GM18909 (cell line): ENCODE results near the gene TNFRSF19.
"Not testable (repeated sequence)": the region's sequence is repeated elsewhere in the genome, so short reads cannot be mapped to it uniquely, and the experiment has no call there.

Source experiments
- ATAC-seq: cut with Tn5 transposase; IDR thresholded peaks from one replicate; pipeline ENCODE4 v1.9.1; 2021; ENCODE audit warnings: mild to moderate bottlenecking; ENCODE audit not compliant: unreplicated experiment, poor library complexity

The TNFRSF19 gene

DNA sequence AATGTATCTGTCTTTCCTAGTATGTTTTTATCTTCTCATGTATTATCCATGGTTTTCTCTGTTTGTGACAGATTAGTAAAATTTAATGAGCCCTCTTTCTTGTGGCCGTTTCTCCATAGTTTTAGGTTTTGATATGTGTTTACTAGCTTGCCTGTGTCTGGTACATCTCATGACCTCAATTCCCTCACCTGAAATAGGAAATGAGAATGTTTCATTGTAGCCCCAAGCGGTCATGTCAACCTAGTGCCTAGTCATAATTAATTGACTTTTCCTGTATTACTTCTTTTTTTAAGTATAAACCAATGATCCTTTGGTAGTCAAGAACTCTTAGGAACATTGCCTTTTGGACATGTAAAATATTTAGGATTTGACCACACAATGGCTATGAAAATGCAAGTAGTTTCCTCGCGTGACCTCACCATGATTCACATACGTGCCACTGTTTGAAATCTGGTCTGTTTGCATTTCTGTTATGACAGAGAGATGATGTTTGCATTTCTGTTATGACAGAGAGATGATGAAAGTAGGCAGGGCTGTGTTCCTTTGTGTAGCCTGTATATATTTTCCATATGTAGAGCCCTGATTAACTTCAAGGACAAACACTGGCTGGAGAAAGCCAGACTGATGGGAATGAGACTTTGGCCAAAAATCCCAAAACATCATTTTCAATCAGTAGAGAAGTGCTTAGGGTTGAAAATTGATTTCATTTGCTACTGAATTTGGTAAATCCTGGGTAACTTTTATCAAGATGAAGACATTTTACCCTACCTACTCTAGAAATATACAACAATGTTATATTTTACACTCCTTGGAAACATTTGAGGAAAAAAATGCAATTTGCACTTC is 104.8 kb downstream of the TNFRSF19 start:
- ATAC-seq = no peak

DNA sequence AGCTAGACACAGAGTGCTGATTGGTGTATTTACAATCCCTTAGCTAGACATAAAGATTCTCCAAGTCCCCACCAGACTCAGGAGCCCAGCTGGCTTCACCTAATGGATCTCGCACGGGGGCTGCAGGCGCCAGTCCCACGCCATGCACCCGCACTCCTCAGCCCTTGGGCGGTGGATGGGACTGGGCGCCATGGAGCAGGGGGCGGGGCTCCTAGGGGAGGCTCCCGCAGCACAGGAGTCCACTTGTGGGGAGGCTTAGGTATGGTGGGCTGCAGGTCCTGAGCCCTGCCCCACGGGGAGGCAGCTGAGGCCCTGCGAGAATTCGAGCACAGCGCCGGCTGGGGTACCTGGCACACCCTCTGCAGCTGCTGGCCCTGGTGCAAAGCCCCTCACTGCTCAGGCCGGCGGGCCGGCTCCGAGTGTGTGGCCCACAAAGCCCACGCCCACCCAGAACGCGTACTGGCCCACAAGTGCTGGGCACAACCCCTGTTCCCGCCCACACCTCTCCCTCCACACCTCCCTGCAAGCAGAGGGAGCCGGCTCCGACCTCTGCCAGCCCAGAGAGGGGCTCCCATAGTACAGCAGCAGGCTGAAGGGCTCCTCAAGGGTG is 107.6 kb downstream of the TNFRSF19 start:
- not testable (repeated sequence) for ATAC-seq

DNA sequence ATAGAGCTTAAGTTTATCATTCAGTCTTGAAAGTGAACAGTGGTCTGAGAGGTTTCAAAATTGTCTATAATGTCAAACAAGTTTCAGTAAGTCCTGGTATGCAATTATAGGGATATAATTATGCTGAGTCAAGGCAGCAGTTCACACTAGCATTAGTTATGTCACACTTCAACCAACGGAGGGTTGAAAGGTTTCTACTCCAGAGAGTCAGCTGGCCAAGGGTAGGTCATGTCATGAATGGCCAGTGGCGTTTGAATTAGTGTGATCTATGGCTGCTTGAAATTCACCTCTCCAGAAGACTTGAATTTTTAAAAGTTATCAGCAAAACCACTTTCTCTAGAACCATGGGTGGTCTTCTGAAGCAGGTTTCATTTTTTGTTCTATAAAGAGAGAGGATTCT is 108.6 kb downstream of the TNFRSF19 start:
- ATAC-seq = no peak

DNA sequence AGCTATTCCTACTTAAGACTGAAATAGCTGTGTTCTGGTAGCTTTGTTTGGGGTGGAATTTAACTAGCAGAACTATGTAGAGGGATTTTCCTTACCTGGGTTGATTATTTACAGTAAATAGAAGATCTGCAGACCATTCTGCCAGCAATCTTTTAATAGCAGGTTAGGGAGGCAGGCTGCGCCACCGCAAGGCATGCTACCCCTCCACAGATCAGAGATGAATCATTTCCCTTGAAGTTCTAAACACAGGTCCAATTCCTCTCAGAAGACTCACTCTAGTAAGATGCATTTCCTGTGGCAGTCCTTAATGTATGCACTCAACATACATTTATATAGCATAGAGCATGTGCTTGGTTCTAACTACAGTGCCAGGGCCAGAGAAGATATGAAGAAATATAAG is 109.0 kb downstream of the TNFRSF19 start:
- peak; percentile 56 for ATAC-seq

DNA sequence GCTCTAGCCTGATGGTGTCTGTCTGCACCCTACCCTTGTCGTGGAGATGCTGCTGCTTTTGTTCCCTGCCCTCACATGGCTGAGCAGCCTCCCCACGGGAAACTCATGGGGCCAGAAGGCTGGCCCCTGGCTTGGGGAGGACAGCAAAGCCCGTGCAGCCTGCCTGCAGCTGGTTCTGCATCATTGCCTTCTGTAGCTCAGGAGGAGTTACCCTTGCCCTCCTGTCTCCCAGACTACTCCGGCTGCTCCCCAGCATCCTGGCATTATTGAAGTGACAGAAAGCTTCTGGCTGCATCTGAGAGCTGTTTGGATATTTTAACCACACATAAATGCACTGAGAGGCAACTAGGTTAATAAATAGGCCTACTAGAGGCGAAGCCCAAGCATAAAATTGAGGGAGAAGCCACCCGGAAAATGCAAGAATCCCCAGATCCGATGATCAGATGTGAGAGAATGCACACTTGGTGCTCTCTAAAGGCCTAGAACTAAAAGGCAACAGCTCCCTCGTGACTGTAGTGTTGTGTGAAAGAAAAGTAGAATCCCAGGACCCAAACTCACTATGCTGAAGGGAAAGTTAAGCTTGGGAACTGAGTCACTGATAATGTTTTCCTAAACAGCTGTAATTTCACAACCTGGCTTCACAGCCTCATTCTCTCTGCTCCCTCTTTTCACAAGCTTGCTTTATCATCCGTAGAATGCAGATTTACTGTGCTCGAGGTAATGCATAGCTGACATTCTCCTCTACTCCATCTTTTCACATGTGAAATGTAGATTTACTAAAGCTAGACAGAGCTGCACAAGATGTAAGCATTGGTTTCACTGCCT is 110.8 kb downstream of the TNFRSF19 start:
- ATAC-seq = no peak

DNA sequence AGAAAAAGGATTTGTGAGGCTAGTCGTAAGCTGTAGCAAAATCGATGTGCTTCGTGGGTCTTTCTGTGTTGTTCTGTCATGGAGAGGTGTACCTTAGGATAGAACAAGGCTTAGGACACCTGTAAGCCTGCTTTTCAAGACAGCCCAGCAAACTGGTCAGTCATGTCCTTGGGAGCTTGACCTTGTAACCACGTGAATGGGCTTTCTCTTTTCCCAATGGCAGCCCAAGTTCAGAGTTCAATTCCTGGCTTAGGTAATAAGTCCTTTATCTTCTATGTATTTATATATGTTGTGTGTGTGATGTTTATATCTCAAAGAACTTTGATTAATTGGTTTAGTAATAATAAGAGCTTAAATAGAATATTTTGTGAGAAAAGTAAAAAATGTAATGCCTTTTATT is 112.9 kb downstream of the TNFRSF19 start:
- ATAC-seq = no peak

DNA sequence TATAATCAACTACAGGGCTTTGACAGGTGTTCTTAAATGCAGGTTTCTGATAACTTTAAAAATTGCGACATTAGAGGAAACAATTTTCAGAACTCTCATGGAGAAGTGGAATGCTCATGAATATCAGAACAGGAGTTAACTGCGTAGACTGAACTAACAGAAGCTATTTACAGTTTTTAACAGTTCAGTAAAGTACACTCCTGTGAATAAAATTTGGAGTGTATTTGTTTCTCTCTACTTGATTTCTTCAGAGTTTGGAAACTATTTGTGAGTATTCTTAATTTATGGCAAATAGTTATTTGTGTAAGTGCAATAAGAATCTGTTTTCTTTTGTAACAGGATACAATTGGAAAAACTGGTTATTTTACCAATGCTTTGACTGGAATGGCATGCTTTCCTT is 114.4 kb downstream of the TNFRSF19 start:
- ATAC-seq = no peak

DNA sequence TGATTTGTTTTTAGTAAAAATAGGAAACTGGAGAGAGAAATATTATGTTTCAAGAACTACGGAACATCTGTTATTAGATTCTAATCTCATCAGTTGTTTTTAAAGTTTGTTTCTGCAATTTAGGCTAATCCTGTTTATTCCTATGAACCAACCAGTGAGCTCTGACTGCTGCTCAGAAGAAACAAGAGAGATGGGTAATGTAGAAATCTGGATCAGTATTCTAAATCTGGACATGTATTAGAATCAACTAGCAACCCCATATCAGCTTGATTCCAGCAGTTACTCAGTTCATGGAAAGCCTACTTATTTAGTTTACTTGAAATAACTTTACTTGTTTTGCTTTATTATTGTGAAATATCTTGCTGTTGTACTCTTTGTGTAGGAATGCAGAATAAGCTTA is 115.2 kb downstream of the TNFRSF19 start:
- no peak for ATAC-seq

DNA sequence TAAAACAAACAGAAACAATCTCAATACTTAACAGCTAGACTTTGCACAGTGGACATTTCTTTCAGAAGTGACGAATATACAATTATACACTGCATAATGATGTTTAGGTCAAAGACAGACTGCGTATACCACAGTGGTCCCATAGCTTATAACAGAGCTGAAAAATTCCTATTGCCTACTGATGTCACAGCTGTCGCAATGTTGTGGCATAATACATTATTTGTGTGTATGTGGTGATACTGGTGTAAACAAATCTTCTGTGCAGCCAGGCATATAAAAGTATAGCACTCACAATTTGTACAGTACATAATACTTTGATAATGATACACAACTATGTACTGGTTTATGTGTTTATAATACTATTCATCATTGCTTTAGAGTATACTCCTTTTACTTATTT is 116.7 kb downstream of the TNFRSF19 start:
- no peak for ATAC-seq

DNA sequence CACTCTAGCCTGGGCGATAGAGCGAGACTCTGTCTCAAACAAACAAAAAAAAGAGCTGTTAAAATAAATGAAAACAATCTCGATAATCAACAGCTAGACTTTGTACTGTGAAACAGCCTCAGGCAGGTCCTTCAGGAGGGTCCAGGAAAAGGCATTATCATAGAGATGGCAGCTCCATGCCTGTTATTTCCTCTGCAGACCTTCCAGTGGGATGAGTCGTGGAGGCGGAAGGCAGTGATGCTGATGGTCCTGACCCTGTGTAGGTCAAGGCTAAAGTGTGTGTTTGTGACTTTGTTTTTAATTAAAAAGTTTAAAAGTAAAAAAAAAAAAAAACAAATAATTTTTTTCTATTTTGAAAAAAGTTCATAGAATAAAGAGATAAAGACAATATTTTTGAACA is 117.4 kb downstream of the TNFRSF19 start:
- no peak for ATAC-seq

DNA sequence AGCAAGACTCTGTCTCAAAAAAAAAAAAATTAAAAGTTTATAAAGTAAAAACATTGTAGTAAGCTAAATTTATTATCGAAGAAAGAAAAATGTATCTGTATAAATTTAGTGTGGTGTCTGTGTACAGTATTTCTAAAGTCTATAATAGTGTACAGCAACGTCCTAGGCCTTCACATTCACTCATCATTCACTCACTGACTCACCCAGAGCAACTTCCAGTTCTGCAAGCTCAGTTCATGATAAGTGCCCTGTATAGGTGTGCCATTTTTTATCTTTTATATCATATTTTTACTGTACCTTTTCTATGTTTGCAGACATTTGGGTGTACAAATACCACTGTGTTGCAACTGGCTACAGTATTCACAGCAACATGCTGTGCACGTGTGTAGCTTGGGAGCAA is 118.1 kb downstream of the TNFRSF19 start:
- no peak for ATAC-seq

DNA sequence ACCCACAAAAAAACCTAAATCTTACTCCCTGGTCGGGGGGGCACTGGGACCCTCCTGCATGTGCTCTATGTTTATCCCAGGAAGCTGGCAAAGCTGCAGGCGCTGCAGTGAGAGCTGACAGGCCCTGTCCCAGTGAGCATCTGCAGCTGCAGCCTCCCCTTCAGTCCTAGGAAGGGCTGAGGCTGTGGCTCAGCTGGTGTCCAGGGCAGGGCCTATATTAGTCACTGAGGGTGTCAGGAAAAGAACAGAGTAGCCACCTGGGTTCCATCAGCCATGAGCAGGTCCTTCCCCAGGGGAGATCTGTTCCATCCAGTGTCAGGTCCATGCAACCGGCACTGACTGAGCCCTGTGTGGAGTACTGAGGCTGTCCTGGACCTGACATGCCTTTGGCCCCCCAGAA is 120.5 kb downstream of the TNFRSF19 start:
- ATAC-seq = no peak

DNA sequence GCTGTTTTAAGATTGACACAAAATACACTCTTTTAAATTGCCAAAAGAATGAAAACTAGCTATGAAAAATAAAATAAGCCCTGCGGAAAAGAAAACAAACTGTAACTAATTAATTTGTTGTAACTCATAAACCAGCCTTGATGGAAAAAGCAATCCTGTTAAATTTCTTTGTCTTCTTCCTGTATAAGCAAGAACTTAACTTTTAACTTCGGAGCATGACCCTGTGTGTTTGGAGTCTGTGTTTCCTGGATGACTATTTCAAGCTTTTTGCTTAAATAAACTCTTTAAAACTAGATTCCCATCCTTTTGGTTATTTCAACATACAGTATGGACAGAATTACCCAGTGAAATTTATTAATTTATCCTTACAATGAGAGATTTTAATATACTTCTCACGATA is 122.6 kb downstream of the TNFRSF19 start:
- no peak for ATAC-seq

DNA sequence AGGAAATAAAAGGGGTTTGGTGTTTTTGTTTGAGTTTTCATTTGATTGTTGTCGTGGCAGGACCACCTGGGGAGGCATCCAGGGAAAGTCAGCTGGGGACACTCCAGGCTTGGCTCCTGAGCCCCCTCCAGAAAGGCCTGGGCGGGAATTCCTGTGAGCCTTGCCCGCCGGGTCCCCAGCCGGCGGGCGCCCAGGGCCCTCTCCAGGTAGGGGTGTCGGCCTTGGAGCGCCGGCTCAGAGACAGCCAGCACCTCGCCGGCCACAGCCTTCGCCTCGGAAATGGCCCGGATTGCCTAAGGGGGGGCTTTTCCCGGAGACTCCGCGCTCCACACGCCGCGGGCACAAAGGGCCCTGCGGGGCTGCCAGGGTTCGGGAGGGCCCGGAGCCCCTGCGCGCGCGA is 125.0 kb downstream of the TNFRSF19 start:
- ATAC-seq = no peak

DNA sequence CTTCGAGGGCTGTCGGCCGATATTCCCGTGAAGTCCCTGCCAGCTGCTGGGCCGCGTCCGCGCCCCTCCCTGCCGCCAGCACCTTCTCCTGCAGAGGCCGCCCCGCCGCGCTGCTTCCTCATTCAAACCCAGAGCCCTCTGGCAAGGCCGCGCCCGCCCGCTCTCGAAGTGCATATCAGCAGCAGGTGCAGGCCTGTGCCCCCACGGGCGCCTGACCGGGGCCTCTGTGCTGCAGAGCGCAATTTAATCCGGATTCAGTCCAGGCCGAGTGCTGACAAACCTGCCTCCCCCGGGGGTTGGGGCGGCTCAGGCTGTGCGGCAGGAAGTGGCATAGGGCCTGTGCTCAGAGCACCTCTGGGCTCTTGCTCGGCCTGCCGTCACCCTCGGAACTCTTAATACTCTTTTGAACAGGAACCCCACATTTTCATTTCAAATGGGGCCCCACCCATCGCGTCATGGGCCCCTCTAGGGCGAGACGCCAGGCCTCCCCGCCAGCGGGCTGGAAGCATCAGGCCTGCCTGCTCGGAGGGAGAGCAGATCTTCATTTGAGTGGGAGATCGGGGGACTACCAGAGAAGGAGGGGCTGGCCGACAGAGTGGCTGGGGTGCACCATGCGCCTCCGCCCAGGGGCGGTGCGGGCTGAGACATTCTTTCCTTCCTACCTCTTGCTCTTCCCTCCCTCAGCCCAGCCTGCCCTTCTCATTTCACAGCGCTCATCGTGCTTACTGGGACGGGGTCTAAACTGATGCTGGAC is 125.7 kb downstream of the TNFRSF19 start:
- peak; percentile 92 for ATAC-seq

DNA sequence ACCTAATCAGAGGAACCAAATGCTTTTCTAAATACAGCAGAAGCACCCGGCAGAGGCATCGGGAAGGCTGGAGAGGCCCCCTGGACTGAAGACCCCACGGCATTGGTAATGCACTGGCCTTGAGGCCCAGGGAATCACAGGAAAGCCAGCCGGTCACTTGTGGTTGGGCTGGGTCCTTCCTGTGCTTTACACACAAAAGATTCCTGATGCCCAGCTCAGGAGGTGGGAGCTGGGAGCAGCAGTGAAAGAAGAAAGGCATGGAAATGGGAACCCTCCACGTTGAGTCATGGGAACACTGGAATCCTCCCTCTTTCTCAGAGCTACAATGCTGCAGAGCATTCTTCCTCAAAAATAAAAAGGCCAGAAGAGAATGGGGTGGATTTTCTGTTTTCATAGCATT is 126.4 kb downstream of the TNFRSF19 start:
- no peak for ATAC-seq

DNA sequence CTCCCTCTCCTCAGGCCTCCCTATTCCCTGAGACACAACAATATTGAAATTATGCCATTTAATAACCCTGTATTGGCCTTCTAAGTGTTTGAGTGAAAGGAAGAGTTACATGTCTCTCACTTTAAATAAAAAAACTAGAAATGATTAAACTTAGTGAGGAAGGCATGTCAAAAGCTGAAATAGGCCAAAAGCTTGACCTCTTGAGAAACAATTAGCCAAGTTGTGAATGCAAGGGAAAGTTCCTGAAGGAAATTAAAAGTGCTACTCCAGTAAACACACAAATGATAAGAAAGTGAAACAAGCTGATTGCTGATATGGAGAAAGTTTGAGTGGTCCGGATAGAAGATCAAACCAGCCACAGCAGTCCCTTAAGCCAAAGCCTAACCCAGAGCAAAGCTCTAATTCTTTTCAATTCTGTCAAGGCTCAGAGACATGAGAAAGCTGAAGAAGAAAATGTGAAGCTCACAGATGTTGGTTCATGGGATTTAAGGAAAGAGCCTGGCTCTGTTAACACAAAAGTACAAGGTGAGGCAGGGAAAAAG is 127.6 kb downstream of the TNFRSF19 start:
- no peak for ATAC-seq

DNA sequence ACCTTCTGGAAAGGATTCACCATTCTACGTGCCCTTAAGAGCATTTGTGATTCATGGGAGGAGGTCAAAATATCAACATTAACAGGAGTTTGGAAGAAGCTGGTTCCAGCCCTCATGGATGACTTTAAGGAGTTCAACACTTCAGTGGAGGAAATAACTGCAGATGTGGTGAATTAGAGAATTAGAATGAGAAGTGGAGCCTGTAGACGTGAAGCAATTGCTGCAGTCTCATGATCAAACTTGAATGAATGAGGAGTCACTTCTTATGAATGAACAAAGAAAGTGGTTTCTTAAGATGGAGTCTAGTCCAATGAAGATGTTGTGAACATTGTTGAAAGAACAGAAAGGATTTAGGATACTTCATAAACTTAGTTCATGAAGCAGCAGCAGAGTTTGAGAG is 129.1 kb downstream of the TNFRSF19 start:
- no peak for ATAC-seq

DNA sequence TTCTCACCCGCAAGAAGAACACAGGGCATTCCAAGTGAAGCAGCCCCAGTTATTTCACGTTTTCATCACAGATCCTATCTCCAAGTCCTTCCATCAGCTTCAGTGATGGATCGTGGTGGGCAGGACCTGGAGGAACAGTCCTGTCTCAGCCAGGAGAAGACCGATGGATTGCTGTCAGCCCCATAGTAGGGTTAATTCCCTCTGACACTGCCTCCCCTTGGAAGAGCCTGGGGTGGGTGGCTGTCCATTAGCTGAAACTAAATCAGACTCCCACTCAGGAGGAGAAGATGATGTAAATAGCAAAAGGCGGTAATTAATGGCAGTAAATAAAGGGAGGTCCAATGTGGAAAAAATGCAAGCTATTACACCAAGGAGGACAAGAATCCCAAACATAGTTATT is 131.0 kb downstream of the TNFRSF19 start:
- no peak for ATAC-seq

DNA sequence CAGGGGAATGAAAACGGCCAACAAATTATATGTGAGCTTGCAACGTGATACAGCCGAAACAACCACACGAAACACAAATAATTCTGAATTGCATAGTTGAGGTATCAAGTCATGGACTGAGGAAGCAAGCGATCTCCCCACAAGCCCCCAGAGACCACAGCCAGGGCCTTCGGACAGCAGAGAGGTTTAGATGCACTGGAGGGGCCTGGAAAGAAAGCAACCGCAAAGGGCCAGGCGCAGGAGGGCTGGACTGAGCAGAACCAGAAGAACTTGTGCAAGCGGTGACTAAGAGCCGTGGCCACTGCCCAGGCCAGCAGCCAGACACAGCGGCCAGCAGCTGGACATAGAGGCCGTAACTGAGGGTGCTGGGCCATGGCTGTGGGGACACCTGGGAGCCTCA is 131.4 kb downstream of the TNFRSF19 start:
- no peak for ATAC-seq
